Stimulated activated CD8-positive, alpha-beta memory T cell treated with anti-CD3 and anti-CD28 coated beads, Interleukin-15, amount 100 ng/mL, for 1 hour (primary cell): ENCODE data around the gene ERICH2.

Source experiments
- DNase-seq: peaks from one replicate; pipeline ENCODE4 v3.0.0-alpha.2; 2020; ENCODE audit warnings: low read depth

Gene ERICH2

DNA sequence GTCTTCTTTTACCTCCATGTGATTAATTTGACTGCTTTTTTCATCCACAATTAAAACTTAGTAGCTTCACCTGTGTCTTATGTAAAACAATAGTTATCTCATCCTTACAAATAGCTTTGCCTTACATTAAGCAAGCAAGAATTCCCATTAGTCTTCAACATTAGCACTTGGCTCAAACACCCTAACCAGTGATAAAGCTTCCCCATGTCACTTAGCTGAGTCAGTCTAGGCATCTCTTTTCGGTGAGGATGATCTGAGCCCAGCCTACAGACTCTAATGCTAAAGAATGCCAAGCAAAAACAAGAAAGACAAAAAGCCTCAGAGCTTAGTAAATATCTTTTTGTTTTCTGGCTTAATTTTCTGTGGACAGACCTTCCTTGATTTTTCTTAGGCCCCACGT lies 72.6 kb downstream of the ERICH2 start:
- no peak for DNase-seq

GRCh38 chr2:170843656-170844055 lies 73.5 kb downstream of the ERICH2 start:
- DNase-seq, result no peak

- DNase-seq, result no peak
These were observed 75.2 kb downstream of the ERICH2 start for GRCh38 chr2:170845343-170845742.

- no peak for DNase-seq
These were observed 76.1 kb downstream of the ERICH2 start for GRCh38 chr2:170846314-170846713.

DNA sequence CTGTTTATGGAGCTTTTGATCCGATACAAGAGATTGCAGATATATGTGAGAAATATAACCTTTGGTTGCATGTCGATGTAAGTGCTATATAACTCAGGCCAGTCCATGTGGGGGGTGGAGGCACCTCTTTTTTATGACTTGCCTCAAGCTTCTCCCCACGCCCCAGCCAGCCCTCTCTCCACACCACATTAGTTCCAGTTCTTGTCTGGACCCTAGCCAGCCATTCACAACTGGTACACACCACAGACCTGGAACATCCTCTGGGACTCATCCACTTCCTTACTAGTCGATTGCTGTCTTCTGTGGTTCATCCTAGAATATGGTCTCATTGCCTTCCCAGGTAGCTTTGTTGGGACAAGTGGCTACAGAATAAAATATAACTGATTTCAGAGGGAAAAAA lies 77.5 kb downstream of the ERICH2 start:
- no peak for DNase-seq
